WI38 (cell line): ENCODE measurements around the gene APOO.

Source experiments
- H3K4me3 ChIP-seq: 2 replicates; pipeline ENCODE4 v1.5.1; 2011; ENCODE audit warnings: low read depth, mild to moderate bottlenecking, control low read depth, low read length
- TF ChIP-seq, protein P1 (sequence below): IDR thresholded peaks from 2 replicates; pipeline ENCODE4 v1.5.1; 2012; ENCODE audit warnings: low read depth, mild to moderate bottlenecking, control low read depth, low read length

Gene APOO

DNA sequence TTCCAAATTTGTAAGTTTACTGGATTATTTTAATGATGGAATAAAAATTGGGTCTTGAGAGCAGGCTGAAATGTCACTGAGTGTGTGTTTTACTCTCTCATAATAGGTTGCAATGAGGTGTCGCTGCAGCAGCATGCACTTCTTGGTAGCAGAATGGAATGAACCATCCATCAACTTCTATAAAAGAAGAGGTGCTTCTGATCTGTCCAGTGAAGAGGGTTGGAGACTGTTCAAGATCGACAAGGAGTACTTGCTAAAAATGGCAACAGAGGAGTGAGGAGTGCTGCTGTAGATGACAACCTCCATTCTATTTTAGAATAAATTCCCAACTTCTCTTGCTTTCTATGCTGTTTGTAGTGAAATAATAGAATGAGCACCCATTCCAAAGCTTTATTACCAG, 122.2 kb downstream of the APOO start:
- TF ChIP-seq, protein P1, sequence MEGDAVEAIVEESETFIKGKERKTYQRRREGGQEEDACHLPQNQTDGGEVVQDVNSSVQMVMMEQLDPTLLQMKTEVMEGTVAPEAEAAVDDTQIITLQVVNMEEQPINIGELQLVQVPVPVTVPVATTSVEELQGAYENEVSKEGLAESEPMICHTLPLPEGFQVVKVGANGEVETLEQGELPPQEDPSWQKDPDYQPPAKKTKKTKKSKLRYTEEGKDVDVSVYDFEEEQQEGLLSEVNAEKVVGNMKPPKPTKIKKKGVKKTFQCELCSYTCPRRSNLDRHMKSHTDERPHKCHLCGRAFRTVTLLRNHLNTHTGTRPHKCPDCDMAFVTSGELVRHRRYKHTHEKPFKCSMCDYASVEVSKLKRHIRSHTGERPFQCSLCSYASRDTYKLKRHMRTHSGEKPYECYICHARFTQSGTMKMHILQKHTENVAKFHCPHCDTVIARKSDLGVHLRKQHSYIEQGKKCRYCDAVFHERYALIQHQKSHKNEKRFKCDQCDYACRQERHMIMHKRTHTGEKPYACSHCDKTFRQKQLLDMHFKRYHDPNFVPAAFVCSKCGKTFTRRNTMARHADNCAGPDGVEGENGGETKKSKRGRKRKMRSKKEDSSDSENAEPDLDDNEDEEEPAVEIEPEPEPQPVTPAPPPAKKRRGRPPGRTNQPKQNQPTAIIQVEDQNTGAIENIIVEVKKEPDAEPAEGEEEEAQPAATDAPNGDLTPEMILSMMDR = no peak
- H3K4me3 ChIP-seq = no peak overlapping the region; the same call in 1 of the 2 replicates

DNA sequence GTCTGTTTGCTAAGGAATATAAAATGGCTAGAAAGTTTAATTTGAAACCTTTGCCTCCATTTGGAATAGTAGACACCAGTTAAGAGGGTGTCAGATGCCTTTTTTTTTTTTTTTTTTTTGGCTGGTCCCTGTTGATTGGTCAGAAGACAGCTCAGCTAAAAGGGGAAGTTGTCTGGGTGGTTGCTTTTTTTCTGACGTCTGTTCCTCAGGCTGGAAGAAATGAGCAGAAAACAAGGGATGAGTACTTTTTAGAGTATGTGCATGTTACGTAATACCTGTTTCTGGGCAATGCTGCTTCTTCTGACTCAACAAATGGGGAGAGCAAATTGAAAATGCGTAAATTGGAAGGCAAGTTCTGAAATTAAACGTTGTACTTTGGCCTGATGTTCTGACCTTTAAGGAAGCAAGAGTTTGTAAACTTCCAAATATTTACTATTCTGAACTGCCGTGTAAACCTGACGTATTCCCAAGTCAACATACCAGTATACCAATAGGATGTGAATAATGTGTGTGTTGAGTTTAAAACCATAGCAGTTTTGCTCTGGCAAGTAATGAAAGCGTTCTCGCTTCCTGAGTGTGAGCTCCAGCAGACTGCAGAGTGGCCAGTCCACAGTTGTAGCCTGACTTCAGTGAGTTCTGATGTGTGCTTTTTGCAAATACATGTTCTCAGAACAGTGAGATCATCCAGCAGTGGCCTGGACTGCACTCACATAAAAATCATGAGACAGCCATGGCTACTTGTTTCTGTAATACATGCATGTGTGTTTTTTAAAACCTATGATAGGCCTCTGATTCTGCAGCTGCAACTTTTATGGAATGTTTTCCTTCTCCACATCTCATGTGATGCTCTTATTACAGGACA, 123.0 kb downstream of the APOO start:
- H3K4me3 ChIP-seq = peak overlapping the region; percentile 35
- TF ChIP-seq, protein P1 = no peak

DNA sequence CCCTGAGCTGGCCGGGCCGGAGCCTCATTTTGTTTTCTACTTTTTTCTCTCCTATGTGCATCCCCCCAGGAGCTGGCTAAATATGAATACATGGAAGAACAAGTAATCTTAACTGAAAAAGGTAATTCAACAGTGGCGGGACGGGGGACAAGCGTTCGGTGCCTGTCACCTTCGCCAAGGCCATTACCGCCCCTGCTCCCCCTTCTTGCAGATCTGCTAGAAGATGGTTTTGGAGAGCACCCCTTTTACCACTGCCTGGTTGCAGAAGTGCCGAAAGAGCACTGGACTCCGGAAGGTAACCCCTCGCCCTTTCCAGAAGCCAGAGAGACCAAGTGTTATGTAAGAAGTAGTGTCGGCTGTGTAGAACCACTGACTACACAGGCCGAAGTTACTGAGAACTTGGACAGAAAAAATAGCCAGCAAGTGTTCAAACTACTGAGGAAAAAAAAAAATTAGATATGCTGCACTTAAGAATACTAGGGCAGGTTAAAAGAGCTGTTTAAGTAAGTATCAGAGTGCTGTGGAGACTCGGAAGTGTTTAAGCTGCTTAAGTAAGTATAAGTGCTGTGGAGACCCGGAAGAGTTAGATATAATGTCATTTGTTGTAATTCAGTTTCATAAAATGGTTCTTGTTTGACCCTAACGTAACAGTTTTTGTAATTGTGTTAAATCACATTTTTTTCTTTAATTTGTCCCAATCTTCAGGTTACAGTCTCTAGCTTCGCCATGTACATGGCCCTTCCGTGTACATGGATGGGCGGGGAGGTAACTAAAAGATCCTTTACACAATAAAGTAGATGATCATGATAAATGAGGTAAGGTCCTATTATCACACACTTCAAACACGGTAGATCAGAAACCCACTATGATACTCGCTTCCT, 123.9 kb downstream of the APOO start:
- H3K4me3 ChIP-seq = peak overlapping the region; percentile 72
- TF ChIP-seq, protein P1 = no peak
